Skin epidermis (tissue), 12 donors: ENCODE data around the gene OASL.
"Not testable (repeated sequence)": the region's sequence is repeated elsewhere in the genome, so short reads cannot be mapped to it uniquely, and the experiment has no call there.

Experiments used
- H3K27ac ChIP-seq, 21 experiments: fragments of 200-600 bp; sonication (generic) in 11 of 21; one replicate each; pipeline ENCODE4 v1.5.0; 2020; ENCODE audit warnings: mild to moderate bottlenecking in 3 of 21, inconsistent platforms in 2 of 21, moderate library complexity in 2 of 21
- H3K4me3 ChIP-seq, 7 experiments: fragments of 200-600 bp; sonication (generic) in 2 of 7; one replicate each; pipeline ENCODE4 v1.5.0; 2020; ENCODE audit warnings: inconsistent platforms in 2 of 7, mild to moderate bottlenecking in 2 of 7, moderate library complexity in 1 of 7

The OASL gene

DNA sequence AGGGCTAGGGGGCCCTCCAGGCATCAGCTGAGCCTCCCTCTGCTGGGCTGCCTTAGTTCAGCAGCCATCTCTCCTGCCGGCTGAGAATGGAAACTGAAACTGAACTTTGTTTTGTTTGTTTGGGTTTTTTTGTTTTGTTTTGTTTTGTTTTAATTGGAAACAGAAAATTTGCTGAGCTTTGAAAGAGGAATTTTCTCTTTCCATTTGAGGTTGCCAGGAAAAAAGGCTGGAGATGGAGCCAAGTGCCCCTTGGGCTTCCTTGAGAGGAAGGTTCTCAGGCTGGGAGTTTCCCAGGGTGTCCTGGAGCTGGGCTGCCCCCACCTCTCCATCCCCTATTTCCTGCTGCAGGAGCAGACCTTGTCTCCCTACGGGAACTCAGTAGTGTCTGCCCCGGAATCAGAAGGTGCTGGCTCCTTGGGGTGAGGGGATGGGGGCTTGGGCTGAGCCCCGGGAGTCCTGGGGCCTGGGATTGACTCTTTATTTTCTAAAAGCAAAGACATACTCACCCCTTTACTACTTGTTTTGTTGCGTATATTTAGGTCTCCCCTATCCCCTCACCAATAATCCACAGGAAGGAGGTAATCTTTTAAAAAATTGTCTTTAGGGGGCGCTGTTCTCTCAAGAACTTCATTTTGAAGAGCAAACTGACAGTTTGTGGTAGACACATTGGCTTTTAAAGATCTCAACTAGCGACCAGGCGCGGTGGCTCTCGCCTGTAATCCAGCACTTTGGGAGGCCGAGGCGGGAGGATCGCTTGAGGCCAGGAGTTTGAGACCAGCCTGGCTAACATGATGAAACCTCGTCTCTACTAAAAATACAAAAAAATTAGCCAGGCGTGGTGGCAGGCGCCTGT, 21.3 kb upstream of the OASL start:
- H3K4me3 ChIP-seq: peak overlapping the region; percentile 1 to 36 (median 28)
- H3K27ac ChIP-seq: peak overlapping the region in 20 of 21 experiments; percentile 52 to 96 (median 80)

DNA sequence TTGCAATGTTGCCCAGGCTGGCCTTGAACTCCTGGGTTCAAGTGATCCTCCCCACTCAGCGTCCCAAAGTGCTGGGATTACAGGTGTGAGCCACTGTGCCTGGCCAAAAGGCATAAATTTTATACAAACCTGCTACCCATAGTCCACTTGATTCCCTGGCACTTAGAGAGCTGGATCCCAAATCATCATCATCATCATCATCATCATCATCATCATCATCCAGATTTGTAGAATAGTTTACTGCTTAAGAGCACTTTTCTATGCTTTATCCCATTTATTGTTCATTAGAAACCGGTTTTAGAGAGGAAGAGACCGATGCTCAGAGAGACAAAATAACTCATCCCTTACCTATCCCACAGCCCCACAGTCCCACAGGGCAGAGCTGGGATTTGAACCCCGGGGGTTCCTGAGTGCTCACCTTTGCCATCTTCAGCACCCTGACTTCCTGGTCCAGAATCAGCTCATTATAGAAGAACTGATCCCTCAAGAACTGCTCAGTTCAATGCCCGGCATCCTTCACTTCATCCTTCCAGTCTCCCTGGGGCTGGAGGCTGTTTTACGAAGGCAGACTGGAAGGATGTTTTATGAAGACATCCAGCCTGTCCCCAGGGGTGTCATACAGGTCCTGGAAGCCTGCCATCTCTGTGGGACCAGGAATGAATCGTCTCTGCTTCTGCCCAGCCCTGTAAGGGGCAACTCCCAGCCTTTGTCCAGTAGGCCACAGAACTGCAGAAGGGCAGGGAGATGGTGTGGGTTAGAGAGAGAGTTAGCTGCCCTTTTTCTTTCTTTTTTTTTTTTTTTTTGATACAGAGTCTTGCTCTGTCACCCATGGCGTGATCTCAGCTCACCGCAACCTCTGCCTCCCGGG, 20.2 kb upstream of the OASL start:
- Histone ChIP-seq H3K4me3 (peak overlapping the region in 2 of 7 experiments; percentile 31 to 36), H3K27ac (peak overlapping the region in 19 of 21 experiments; percentile 42 to 96 (median 81))

DNA sequence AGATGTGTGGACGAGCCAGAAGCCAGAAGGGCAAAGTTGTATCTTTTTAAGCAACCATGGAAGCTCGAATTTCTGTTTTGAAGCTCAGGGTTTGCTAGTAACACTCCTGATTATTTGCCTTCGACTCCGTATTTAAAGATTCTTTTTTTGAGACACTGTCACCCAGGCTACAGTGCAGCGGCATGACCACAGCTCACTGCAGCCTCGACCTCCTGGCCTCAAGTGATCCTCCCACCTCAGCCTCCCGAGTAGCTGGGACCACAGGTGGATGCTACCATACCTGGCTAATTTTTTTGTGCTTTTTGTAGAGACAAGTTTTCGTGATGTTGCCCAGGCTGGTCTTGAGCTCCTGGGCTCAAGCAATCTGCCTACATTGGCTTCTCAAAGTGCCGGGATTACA, 18.7 kb upstream of the OASL start:
- H3K4me3 ChIP-seq: no peak overlapping the region
- no peak overlapping the region for H3K27ac ChIP-seq

DNA sequence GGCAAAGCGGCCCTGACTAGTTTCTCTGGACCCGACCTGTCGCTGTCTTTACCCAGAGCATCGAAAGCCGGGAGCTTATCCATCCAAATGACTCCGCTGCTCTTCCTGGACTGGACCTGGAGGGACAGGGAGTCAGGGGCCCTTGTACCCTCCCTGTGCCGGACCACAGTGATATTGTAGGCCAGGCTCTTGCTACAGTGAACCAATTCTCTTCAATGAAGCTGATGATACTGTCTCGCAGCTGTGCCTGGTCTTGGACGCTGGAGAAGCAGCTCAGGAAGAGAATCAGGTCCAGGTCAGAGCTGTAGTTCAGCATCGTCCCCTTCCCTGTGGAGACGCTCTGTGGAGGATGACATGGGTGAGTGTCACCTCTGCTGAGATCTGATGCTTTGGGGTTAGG, 14.7 kb upstream of the OASL start:
- no peak overlapping the region for H3K27ac ChIP-seq

DNA sequence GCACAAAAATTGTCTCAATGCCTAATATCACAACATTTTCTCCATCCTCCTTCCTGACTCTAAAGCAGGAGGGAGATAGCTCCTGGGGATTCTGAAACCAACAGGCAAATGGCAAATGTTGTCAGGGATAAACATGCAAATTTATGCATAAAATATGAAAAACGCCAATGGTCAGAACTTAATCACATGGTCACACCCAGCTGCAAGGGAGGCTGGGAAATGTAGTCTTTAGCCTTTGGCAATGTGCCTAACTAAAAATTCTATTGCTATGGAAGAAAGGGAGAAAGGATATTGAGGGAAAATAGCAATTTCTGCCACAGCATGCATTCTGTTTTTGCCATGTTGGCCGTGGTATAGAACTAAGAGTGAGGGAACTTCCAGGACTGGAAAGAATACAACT, 11.7 kb upstream of the OASL start:
- Histone ChIP-seq H3K27ac (no peak overlapping the region), H3K4me3 (no peak overlapping the region)

More for the DNA sequence above, 14.7 kb upstream of the OASL start:
- no peak overlapping the region for H3K4me3 ChIP-seq

DNA sequence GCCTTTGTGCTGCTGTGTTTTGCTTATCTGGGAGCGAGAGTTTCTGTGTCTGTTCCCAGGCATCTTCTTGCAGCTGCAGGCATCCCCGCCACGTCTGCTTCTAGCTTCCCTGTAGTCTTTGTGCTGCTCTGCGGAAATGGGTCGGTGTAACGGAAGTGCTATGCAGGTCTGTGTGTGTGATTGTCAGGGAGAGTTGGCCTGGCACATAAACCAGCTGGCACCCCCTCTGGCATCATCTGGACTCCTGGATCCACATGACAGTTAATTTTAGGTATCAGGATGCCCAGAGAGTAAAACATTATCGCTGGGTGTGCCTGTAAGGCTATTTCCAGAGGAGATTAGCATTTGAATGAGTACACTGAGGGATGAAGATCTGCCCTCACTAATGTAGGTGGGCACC, 9.4 kb upstream of the OASL start:
- Histone ChIP-seq H3K27ac (no peak overlapping the region), H3K4me3 (no peak overlapping the region)

DNA sequence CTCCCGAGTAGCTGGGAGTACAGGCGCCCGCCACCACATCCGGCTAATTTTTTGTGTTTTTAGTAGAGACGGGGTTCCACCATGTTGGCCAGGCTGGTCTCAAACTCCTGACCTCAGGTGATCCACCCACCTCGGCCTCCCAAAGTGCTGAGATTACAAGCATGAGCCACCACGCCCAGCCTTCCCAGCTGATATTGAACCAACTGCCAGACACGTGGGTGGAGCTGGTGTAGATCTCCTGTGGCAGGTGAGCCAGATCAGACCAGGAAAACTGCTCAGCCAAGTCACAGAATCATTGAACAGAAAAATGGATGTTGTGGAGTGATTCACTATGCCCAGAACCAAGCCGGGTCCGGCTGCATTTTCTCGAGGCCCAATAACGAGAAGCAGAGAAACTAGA, 8.4 kb upstream of the OASL start:
- not testable (repeated sequence) for H3K27ac ChIP-seq, H3K4me3 ChIP-seq

DNA sequence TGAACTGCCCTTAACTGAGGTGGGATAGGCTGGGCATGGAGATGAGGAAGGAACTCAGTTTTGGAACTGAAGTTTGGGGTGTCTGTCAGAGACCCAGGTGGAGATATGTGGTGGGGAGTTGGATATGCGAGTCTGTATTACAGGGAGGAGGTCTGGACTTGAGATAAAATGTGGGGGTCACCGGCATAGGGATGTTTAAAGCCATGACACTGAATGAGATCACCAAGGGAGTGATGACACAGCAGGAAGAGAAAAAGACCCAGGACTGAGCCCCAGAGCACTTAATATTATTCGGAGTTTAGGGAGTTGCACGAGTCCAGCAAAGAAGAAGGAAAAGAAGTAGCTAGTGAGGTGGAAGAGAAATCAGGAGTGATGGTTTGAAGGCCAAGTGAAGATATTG, 4.0 kb upstream of the OASL start:
- H3K27ac ChIP-seq: no peak overlapping the region
- H3K4me3 ChIP-seq: no peak overlapping the region

DNA sequence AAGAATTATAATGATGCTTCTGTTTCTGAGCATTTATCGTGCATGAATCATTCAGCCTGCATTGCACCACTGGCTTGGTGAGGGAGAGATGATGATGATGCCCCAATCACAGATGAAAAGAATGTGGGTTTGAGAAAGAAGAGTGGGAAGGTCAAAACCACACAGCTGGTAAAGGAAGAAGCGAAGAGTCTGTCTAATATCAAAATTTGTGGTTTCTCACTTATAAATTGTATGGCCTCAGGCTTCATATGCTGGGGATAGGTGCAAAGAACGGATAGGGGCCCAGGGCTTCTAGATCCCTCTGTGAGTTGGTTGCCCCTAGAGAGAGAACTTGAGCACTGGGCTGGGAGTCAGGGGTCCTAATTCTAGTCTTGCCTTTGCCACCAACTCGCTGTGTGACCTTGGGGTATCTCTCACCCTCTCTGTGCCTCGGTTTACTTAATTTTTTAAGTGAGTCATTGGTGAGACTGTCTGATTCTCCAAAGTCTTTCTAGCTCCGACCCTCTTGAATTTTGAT, 2.2 kb downstream of the OASL start:
- Histone ChIP-seq H3K27ac (peak overlapping the region in 6 of 21 experiments; percentile 24 to 91 (median 54)), H3K4me3 (peak overlapping the region in 3 of 7 experiments; percentile 9 to 48 (median 43))

DNA sequence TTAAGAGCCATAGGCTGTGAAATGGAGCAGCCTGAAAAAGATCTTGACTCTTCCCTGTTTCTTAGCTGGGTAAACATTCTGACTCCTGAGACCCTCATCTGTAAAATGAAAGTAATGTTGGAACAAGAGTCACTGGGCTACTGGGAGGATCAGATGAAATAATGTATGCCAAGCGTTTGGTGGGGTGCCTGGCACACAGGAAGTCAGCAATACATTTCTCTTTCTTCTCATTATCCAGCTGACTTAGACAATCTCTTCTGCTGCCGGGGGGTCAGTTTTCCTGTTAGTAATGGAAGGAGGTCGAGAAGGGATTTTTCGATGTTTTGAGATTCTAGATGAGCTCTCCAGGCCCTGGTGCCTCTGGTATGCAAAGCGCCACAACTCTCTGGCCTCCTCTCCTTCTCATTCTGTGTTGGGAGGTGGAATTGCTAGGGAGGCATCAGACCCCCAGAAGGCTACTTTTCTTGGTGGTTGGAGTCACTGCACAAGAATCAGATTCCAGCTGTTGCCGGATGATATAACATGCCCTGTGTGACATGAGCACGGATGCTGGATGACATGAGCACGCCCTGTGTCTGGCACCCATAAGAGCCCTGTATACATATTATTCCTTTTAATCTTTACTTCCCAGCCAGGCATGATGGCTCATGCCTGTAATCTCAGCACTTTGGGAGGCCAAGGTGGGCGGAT, 4.3 kb downstream of the OASL start:
- H3K4me3 ChIP-seq: no peak overlapping the region
- peak overlapping the region in 7 of 21 experiments; percentile 53 to 91 (median 80) for H3K27ac ChIP-seq

DNA sequence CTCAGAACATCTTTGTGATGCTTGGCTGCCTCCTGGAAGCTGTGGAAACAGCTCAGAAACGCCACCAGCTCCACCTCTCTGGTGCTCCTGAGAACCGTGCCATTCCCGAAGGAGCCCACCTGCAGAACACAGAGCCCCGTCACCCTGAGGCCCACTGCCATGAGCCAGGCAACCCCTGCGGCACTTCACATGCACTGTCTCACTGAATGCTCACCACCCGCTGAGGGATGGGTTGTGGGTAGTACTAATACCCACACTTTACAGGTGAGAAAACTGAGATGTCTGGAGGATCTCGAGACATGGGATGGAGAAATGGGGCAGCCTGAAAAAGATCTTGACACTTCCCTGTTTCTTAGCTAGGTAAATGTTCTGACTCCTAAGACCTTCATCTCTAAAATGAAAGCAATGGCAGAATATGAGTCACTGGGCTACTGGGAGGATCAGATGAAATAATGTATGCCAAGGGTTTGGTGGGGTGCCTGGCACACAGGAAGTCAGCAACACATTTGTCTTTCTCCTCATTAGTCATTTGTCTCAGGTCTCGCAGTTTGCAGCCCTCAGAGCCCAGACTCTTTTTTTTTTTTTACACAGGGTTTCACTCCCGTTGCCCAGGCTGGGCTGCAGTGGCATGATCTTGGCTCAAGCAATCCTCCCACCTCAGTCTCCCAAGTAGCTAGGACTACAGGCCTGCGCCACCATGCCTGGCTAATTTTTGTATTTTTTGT, 5.3 kb downstream of the OASL start:
- H3K4me3 ChIP-seq: peak overlapping the region in 1 of 7 experiments; percentile 1
- H3K27ac ChIP-seq: peak overlapping the region in 8 of 21 experiments; percentile 19 to 91 (median 72)

DNA sequence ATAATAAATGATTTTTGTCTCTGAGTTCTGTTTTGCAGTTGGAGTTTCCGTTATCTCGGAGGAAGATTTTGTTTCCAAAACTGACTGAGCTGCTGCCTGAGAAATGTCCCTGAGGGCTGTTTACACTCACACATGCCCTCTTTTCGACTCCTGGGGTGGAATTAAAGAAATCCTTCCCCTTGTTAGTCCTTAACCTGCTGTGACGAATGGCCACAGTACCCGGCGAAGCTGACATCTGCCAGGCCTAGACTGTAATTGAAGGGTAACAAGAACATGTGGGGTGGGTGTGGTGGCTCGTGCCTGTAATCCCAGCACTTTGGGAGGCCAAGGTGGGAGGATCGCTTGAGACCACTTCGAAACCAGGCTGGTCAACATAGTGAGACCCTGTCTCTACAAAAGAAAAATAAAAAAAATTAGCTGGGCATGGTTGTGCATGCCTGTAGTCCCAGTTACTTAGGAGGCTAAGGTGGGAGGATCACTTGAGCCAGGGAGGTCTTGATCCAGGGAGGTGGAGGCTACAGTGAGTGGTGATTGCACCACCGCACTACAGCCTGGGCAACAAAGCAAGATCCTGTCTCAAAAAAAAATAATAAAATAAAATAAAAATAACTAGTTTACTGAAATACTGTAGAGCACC, 8.4 kb downstream of the OASL start:
- H3K4me3 ChIP-seq: no peak overlapping the region
- no peak overlapping the region for H3K27ac ChIP-seq

DNA sequence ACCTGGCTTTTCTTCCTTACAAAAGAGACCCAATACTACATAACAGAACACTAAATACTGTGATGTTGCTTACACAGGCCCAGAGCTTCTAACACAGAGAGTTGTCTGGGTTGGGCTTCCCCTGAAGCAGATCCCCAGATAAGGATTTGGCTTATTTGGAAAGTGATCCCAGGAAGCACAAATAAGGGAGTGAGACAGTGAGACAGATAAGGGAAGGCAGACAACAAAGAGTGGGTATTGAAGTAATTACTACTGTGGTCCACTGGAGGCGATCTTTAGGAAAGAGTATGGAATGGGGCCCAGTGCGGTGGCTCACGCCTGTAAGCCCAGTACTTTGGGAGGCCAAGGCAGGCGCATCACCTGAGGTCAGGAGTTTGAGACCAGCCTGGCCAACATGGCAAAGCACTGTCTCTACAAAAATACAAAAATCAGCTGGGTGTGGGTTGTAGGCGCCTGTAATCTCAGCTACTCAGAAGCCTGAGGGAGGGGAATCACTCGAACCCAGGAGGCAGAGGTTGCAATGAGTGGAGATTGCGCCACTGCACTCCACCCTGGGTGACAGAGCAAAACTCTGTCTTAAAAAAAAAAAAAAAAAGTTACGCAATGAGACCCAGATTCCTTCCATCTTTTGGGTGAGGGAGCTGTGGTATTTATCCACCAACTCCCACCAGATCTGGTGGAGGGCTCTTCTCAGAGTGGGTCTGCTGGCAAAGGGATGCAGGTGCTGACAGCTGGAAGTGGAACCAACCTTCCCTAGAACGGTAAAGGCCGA, 12.6 kb downstream of the OASL start:
- no peak overlapping the region for H3K4me3 ChIP-seq
- H3K27ac ChIP-seq: no peak overlapping the region

DNA sequence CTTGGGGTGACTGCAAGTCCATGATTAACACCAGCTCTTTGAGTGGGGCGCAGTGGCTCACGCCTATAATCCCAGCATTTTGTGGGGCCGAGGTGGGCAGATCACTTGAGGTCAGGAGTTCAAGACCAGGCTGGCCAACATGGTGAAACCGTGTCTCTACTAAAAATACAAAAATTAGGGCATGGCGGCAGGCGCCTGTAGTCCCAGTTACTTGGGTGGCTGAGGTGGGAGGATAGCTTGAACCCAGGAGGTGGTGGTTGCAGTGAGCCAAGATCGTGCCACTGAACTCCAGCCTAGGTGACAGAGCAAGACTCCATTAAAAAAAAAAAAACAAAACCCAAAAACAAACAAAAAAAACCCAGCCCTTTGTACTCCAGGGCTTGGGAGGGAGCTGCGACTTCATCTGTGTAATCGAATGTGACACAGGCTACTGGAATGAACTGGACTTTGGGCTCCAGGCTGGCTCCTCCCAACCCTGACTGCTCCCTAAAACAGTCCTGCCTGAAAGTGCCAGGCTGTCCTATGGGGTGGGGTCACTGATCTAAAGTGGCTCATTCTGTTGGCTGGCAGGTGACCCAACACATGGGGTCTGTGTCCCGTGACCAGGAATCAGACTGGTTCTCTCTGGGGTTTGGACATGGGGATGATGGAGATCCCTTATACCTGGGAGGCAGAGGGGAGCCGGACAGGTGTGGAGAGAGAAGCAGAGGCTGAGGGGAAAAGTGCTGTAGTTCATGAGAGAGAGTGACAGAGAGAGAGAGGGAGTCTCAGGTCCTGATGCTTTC, 13.4 kb downstream of the OASL start:
- H3K27ac ChIP-seq: no peak overlapping the region
- H3K4me3 ChIP-seq: no peak overlapping the region

DNA sequence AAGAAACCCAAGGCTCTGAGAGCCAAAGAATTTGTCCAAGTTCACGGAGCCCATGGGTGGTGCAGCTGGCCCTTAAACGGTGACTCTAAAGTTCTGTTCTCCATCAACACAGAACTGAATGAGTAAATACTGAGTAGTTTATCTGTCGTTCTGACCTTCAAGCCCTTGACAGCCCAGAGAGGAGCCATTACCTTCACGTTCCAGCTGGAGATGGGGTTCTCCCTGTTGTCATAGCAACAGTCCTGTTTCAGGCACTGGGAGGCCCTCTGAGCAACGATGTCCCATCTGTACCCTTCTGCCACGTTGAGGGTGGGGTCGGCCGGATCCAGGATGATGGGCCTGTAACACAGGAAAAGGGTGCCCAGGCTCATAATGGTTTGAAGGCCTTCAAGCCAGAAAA, 15.2 kb downstream of the OASL start:
- no peak overlapping the region for H3K27ac ChIP-seq

DNA sequence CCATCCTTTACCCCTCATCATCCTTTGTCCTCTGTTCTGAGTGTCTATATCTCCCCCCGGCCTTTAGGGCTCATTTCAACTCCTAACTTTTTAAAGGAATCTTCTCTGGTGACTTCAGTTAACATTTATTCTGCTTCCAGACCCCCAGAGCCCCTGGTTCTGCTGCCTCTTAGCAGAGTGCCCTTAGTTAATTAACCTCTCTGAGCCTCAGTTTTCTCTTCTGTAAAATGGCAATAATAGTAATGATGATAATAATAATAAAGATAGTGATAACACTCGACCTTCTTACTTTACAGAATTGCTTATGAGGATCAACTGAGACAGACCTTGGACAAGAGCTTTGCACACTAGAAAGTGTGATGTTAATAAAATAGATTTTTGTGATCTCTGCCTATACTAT, 16.3 kb downstream of the OASL start:
- no peak overlapping the region for H3K27ac ChIP-seq
- H3K4me3 ChIP-seq: no peak overlapping the region

More for the DNA sequence above, 15.2 kb downstream of the OASL start:
- H3K4me3 ChIP-seq: no peak overlapping the region

DNA sequence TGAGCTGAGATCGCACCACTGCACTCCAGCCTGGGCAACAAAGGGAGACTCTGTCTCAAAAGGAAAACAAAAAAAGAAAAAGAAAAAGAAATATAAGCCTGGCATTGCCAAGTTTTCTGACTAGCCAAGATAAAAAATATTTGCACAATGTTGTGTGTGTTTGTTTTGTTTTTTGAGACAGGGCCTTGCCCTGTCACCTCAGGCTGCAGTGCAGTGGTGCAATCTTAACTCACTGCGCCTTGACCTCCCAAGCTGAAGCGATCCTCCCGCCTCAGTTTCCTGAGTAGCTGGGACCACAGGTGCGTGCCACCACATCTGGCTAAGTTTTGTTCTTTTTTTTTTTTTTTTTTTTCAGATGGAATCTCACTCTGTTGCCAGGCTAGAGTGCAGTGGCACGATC, 17.3 kb downstream of the OASL start:
- H3K4me3 ChIP-seq: no peak overlapping the region
- no peak overlapping the region for H3K27ac ChIP-seq
